ENCODE results near the gene CADPS2. TPM values are rescaled to one million over a fixed set of nuclear protein-coding genes. Genes with fewer than 3 reads are reported as not detected.

Gene CADPS2
- total RNA-seq, 2 donors from 2014 or later = not detected

DNA sequence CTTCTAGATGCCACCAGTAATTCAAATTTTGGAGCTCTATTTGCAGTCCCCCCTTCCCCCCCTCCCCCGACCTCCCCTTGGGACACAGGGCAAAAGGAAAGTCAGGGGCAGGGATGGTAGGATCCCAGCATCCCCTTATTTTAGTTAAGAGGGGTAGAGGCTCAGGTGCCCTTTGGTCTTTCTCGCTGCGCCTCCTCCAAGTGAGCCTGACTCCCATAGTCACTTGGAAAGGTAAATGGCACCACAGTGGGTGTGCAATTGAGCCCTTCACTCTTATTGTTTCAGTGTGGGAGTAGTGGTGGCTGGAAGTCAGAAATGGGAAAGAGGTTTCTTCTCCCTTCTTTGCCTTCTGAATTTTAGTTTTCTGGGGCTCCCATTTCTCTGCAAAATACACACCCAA lies 573.5 kb downstream of the CADPS2 start:
- Mint-ChIP-seq H3K36me3 (peaks cover 18% of the 10 kb centered on the region), H3K27me3 (peaks cover 45 to 64% of the 10 kb centered on the region in 2 donors), H3K4me1 (ENCODE audit: low read depth in 2 of 2) (no peaks in the 10 kb centered on the region), H3K4me3 (no peak overlapping the region), H3K27ac (no peak overlapping the region), H3K9me3 (peaks cover 3% of the 10 kb centered on the region)
- ATAC-seq = no peak
- DNase-seq (ENCODE audit: low spot score) = no peak

GRCh38 chr7:122311734-122312450 lies 574.4 kb downstream of the CADPS2 start:
- ATAC-seq = no peak
- peaks cover 3% of the 10 kb centered on the region for H3K9me3 Mint-ChIP-seq
- H3K4me1 Mint-ChIP-seq (ENCODE audit: low read depth in 2 of 2) = no peaks in the 10 kb centered on the region

DNA sequence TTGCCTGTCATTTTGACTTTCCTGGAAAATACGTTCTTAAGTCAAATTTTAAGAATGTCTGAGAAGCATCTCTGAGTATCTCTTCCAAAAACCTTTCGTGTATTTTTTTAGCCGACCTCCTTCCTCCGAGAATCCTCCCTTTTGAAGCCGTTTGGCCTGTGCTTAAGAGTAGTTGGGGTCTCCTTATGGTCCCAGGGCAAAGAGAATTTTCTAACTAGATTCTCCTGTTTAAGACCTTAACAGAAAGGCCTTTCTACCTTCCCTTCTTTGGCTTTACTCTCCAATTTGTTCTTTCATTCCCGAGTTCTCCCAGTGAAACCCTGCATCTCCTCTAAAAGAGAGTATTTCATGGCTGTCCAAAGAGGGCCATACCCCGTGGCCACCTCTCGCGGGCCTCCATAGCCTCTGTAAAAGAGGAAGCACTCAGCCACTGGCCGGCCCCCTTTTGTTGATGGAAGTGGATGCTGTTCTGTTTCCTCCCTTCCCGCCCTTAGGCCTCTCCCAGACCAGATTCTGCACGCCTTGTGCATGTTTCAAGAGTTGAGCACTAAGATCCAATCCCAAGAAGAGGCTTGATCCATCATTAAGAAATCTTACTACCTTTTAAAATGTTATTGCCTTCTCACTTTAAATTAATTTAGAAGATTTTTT lies 575.1 kb downstream of the CADPS2 start:
- Mint-ChIP-seq H3K4me1 (ENCODE audit: low read depth in 2 of 2) (no peaks in the 10 kb centered on the region), H3K9me3 (peaks cover 3% of the 10 kb centered on the region), H3K4me3 (no peak overlapping the region), H3K36me3 (peaks cover 18% of the 10 kb centered on the region), H3K27ac (no peak overlapping the region), H3K27me3 (peaks cover 48 to 65% of the 10 kb centered on the region in 2 donors)
- DNase-seq (ENCODE audit: low spot score) (no peak), ATAC-seq (no peak)

More at GRCh38 chr7:122311734-122312450, 574.4 kb downstream of the CADPS2 start:
- DNase-seq (ENCODE audit: low spot score) = no peak
- peaks cover 18% of the 10 kb centered on the region for H3K36me3 Mint-ChIP-seq
- peaks cover 45 to 66% of the 10 kb centered on the region in 2 donors for H3K27me3 Mint-ChIP-seq
- no peak overlapping the region for H3K4me3 Mint-ChIP-seq
- no peak overlapping the region for H3K27ac Mint-ChIP-seq

GRCh38 chr7:122310119-122311021 lies 575.9 kb downstream of the CADPS2 start:
- Mint-ChIP-seq H3K4me1 (ENCODE audit: low read depth in 2 of 2) (no peaks in the 10 kb centered on the region), H3K4me3 (no peak overlapping the region), H3K9me3 (peaks cover 3% of the 10 kb centered on the region), H3K27me3 (peaks cover 46 to 57% of the 10 kb centered on the region in 2 donors), H3K36me3 (peaks cover 14% of the 10 kb centered on the region), H3K27ac (no peak overlapping the region)
- DNase-seq (ENCODE audit: low spot score) (no peak), ATAC-seq (no peak)

DNA sequence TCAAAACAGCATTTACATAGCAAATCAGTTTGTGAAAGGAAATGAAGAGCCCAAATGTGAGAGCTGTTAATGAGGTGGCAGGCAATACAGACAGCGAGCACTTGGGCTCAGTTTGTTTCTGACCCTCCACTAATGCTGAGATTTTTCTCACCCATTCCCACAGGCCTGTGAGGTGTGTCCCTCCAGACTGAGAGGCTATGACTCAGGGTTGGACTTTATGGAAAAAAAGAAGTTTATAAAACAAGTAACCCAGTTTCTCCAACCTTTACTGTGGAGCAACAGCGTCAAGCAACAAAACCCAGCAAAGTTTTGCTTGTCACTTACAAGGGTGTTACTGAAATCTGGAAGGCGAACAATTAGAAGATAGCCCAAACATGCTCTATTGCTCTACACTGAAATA lies 576.8 kb downstream of the CADPS2 start:
- no peaks in the 10 kb centered on the region for H3K9me3 Mint-ChIP-seq
- no peak overlapping the region for H3K4me3 Mint-ChIP-seq
- H3K27ac Mint-ChIP-seq = no peak overlapping the region

DNA sequence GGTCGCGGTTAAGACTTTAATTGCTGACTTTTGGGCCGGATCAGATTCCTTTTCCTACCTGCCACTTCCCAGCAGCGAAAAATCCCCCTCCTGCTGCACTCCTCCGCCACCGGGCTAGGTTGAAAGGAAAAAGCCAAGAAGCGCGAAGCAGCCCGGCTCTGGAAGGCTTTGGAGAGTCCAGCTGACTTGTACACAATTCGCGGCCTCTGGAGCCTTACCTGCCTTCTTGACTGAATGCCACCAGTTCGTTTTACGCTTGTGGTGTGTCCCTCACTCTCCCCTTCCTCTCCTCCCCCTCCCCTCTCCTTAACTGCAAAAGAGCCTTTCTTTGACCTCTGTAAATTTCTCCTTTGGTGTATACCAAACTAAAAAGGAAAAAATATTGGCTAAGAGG lies 579.0 kb downstream of the CADPS2 start:
- DNase-seq (ENCODE audit: low spot score) (no peak), ATAC-seq (no peak)
- Mint-ChIP-seq H3K4me3 (no peak overlapping the region), H3K27me3 (peaks cover 52 to 54% of the 10 kb centered on the region in 2 donors), H3K27ac (no peak overlapping the region), H3K36me3 (peaks cover 8% of the 10 kb centered on the region), H3K9me3 (no peaks in the 10 kb centered on the region), H3K4me1 (ENCODE audit: low read depth in 2 of 2) (no peaks in the 10 kb centered on the region)

More for the DNA sequence above, 576.8 kb downstream of the CADPS2 start:
- H3K4me1 Mint-ChIP-seq (ENCODE audit: low read depth in 2 of 2) = no peaks in the 10 kb centered on the region
- no peak for ATAC-seq
- peaks cover 42 to 47% of the 10 kb centered on the region in 2 donors for H3K27me3 Mint-ChIP-seq
- DNase-seq (ENCODE audit: low spot score) = no peak
- H3K36me3 Mint-ChIP-seq = peaks cover 8% of the 10 kb centered on the region

- Mint-ChIP-seq H3K9me3 (no peaks in the 10 kb centered on the region), H3K27ac (no peak overlapping the region), H3K4me1 (ENCODE audit: low read depth in 2 of 2) (no peaks in the 10 kb centered on the region), H3K27me3 (peaks cover 50 to 53% of the 10 kb centered on the region in 2 donors), H3K4me3 (no peak overlapping the region), H3K36me3 (peaks cover 8% of the 10 kb centered on the region)
- no peak for ATAC-seq
- DNase-seq (ENCODE audit: low spot score) = no peak
These were observed 579.7 kb downstream of the CADPS2 start for GRCh38 chr7:122306320-122307227.

GRCh38 chr7:122305475-122306319 lies 580.6 kb downstream of the CADPS2 start:
- H3K4me1 Mint-ChIP-seq (ENCODE audit: low read depth in 2 of 2) = no peaks in the 10 kb centered on the region
- H3K9me3 Mint-ChIP-seq = no peaks in the 10 kb centered on the region
- ATAC-seq (no peak), DNase-seq (ENCODE audit: low spot score) (no peak)
- H3K4me3 Mint-ChIP-seq = no peak overlapping the region
- H3K27me3 Mint-ChIP-seq = peaks cover 51 to 54% of the 10 kb centered on the region in 2 donors
- H3K27ac Mint-ChIP-seq = no peak overlapping the region
- peaks cover 15% of the 10 kb centered on the region for H3K36me3 Mint-ChIP-seq

DNA sequence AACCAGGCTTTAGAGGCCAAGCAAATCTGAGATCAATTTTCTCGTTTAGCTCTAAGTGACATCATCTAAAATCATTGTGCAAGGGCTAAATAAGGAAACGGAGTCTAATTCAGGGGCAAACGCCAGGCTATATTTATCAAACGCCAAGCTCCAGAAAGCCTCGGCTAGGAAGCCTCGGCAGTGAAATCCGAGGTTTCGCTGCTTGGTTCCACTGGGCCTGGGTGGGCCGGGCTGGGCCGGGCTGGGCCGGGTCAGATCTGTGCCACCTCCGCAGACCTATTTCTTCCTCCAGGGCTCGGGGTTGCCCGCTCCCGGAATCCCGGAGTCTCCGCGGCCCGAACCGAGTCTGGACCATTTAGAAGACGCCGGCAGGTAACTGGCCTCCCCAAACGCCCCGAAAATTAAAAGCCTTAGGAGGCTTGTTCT lies 581.3 kb downstream of the CADPS2 start:
- Mint-ChIP-seq H3K36me3 (peaks cover 16% of the 10 kb centered on the region), H3K4me1 (ENCODE audit: low read depth in 2 of 2) (no peaks in the 10 kb centered on the region), H3K27me3 (peaks cover 54 to 56% of the 10 kb centered on the region in 2 donors), H3K9me3 (no peaks in the 10 kb centered on the region), H3K27ac (no peak overlapping the region), H3K4me3 (no peak overlapping the region)
- DNase-seq (ENCODE audit: low spot score) = no peak
- no peak for ATAC-seq

- Mint-ChIP-seq H3K4me3 (no peak within 1 kb of the TSS), H3K4me1 (ENCODE audit: low read depth in 2 of 2) (no peaks in the 10 kb centered on the region), H3K27me3 (peaks cover 54 to 56% of the 10 kb centered on the region in 2 donors), H3K27ac (no peak within 1 kb of the TSS), H3K9me3 (no peaks in the 10 kb centered on the region), H3K36me3 (peaks cover 12% of the 10 kb centered on the region)
- DNase-seq (ENCODE audit: low spot score) (no peak), ATAC-seq (no peak)
These were observed 581.8 kb downstream of the CADPS2 start, which contains the start of gene FEZF1 for GRCh38 chr7:122304319-122304975. TSS of gene FEZF1 (minus strand) at chr7:122304750. CDS start at chr7:122304437, 313 bp downstream.

DNA sequence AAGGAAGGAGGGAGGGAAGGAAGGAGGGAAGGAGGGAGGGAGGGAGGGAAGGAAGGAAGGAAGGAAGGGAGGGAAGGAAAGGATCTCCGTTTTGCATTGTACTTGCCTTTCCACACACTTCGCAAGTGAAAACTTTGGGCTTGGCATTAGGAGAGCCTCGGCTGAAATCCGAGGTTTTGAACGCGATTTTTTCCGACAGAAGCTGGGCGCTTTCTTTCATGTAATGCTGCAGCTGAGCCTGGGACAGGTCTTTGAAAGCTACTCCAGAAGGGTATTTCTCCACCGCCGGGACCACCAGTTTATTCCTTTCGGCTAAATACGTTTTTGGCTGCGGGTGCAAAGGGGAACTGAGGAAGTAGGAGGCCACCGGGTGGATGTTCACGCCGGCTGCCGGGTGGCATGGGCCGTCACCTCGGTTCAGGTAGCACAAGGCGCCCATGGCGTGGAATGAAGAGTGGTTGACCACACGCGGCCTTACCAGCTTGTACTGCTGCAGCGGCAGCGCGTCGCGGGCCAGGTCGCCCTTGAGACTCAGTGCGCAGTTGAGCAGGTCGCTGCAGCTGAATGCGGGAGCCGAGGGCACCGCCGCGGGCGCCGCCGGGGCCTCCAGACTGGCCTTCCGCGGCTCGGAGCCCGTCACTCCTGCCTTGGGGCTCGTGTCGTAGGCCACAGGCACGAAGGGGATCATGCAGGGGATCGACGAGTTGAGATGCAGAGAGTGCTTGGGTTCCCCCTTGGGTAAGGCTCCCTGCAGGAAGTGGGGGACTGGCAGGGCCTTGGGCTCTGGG lies 582.5 kb downstream of the CADPS2 start:
- Mint-ChIP-seq H3K27me3 (peaks cover 57 to 58% of the 10 kb centered on the region in 2 donors), H3K27ac (no peak overlapping the region), H3K9me3 (no peaks in the 10 kb centered on the region), H3K4me1 (ENCODE audit: low read depth in 2 of 2) (no peaks in the 10 kb centered on the region), H3K36me3 (peaks cover 12% of the 10 kb centered on the region), H3K4me3 (no peak overlapping the region)
- ATAC-seq = no peak
- DNase-seq (ENCODE audit: low spot score) = no peak
